ENCODE measurements around the gene CHMP4B.
A peak's percentile ranks its signal among the peaks of the same experiment; 100 is the strongest.

Gene CHMP4B

GRCh38 chr20:33822423-33822822, 11.3 kb downstream of the CHMP4B start:
- no peak for DNase-seq

- DNase-seq: no peak
Observed at GRCh38 chr20:33822991-33823390, 11.8 kb downstream of the CHMP4B start.

- no peak for DNase-seq
Observed at GRCh38 chr20:33824852-33825251, 13.7 kb downstream of the CHMP4B start.

- no peak for DNase-seq
Observed at GRCh38 chr20:33825340-33826269, 14.5 kb downstream of the CHMP4B start.

GRCh38 chr20:33826270-33826897, 15.2 kb downstream of the CHMP4B start:
- no peak for DNase-seq

GRCh38 chr20:33827109-33827508, 16.0 kb downstream of the CHMP4B start:
- DNase-seq: no peak

GRCh38 chr20:33827634-33828325, 16.6 kb downstream of the CHMP4B start:
- DNase-seq: no peak

GRCh38 chr20:33828326-33828844, 17.2 kb downstream of the CHMP4B start:
- DNase-seq: no peak

- no peak for DNase-seq
Observed at GRCh38 chr20:33828967-33829560, 17.9 kb downstream of the CHMP4B start.

- DNase-seq: no peak
Observed at GRCh38 chr20:33829636-33830035, 18.5 kb downstream of the CHMP4B start.

- DNase-seq: no peak
Observed at GRCh38 chr20:33830371-33830770, 19.2 kb downstream of the CHMP4B start.

GRCh38 chr20:33832103-33832804, 21.1 kb downstream of the CHMP4B start:
- DNase-seq: no peak

GRCh38 chr20:33833333-33833732, 22.2 kb downstream of the CHMP4B start:
- no peak for DNase-seq

- DNase-seq: no peak
Observed at GRCh38 chr20:33835615-33836172, 24.5 kb downstream of the CHMP4B start.

- DNase-seq: no peak
Observed at GRCh38 chr20:33836277-33836676, 25.1 kb downstream of the CHMP4B start.

- DNase-seq: no peak
Observed at GRCh38 chr20:33837096-33837830, 26.1 kb downstream of the CHMP4B start.

- no peak for DNase-seq
Observed at GRCh38 chr20:33838035-33838864, 27.1 kb downstream of the CHMP4B start.

- peak; percentile 89 for DNase-seq
Observed at GRCh38 chr20:33839591-33839990, 28.4 kb downstream of the CHMP4B start.

- DNase-seq: no peak
Observed at GRCh38 chr20:33840160-33840559, 29.0 kb downstream of the CHMP4B start.

- no peak for DNase-seq
Observed at GRCh38 chr20:33840759-33841435, 29.7 kb downstream of the CHMP4B start.

Data from hematopoietic multipotent progenitor cell treated with erythropoietin and hydrocortisone succinate and interleukin-3 and kit ligand, for 4 days (in vitro differentiated cells).